ENCODE measurements around the gene TMEM167A. TPM values are rescaled to one million over a fixed set of nuclear protein-coding genes. Genes with fewer than 3 reads are reported as not detected.

Gene TMEM167A
- total RNA-seq, 1 experiment from 2014 or later: 108 TPM

DNA sequence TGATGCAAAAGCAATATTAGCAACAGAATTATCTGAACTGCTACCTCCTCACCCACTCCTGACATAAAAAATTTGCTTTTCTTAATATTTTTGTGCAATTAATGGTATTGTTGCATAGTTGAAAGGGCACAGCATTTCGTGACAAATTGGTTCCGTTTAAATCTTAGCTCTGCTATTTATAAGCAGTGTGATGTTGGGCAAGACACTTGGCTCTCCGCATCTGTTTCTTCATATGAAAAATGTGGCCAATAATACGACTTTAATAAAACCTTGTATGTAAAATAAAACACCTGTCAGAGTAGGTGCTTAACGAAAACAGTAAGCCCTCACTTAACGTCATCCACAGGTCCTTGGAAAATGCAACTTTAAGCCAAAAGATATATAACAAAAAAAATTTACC, 4.2 kb downstream of the TMEM167A start:
- H3K79me2 ChIP-seq (ENCODE audit: insufficient read depth, low read length): peaks cover 97% of the 10 kb centered on the region
- H3K27ac ChIP-seq (ENCODE audit: low read depth, low read length): no peak overlapping the region
- no peaks in the 10 kb centered on the region for H3K9me3 ChIP-seq (ENCODE audit: control insufficient read depth in 1 of 2, insufficient read depth in 1 of 2, low read depth in 1 of 2, low read length in 2 of 2)
- H3K4me3 ChIP-seq (replicated peaks in 1 of 2; ENCODE audit: low read depth in 1 of 2, low read length in 2 of 2): no peak overlapping the region
- no peak overlapping the region for H3K4me2 ChIP-seq (ENCODE audit: low read length)
- TF ChIP-seq MAX (IDR thresholded peaks at IDR 0.05) (no peak), EGR1 (IDR thresholded peaks at IDR 0.05; ENCODE audit: low read depth) (no peak), EZH2 (IDR thresholded peaks at IDR 0.05) (no peak), POLR2AphosphoS5 (IDR thresholded peaks at IDR 0.05; ENCODE audit: low read depth, low read length) (no peak), CBX3 (IDR thresholded peaks at IDR 0.05; ENCODE audit: low read depth) (no peak), ZFX (IDR thresholded peaks at IDR 0.05) (no peak), SIN3A (IDR thresholded peaks at IDR 0.05; ENCODE audit: low read depth) (no peak), CEBPB (IDR thresholded peaks at IDR 0.05; ENCODE audit: low read depth) (no peak), ELF1 (IDR thresholded peaks at IDR 0.05; ENCODE audit: borderline replicate concordance, low read depth) (no peak)
- TF ChIP-seq, protein P1, sequence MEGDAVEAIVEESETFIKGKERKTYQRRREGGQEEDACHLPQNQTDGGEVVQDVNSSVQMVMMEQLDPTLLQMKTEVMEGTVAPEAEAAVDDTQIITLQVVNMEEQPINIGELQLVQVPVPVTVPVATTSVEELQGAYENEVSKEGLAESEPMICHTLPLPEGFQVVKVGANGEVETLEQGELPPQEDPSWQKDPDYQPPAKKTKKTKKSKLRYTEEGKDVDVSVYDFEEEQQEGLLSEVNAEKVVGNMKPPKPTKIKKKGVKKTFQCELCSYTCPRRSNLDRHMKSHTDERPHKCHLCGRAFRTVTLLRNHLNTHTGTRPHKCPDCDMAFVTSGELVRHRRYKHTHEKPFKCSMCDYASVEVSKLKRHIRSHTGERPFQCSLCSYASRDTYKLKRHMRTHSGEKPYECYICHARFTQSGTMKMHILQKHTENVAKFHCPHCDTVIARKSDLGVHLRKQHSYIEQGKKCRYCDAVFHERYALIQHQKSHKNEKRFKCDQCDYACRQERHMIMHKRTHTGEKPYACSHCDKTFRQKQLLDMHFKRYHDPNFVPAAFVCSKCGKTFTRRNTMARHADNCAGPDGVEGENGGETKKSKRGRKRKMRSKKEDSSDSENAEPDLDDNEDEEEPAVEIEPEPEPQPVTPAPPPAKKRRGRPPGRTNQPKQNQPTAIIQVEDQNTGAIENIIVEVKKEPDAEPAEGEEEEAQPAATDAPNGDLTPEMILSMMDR (IDR thresholded peaks at IDR 0.05 in 2 of 3, conservative IDR thresholded peaks at IDR 0.05 in 1 of 3; ENCODE audit: borderline replicate concordance in 1 of 3, insufficient read depth in 1 of 3, low read depth in 2 of 3, low read length in 2 of 3): no peak
- intact Hi-C loops (cut with micrococcal nuclease): loop anchor here (10.0 kb wide), 1 partner anchor 718 kb away; no protein-coding TSS in a partner anchor
- CTCF ChIA-PET: no interaction called here
- H3K27me3 ChIP-seq (ENCODE audit: insufficient read depth, low read length): no peaks in the 10 kb centered on the region
- peaks cover 4 to 9% of the 10 kb centered on the region in 2 experiments; a peak in 3 of 4 replicates for H3K4me1 ChIP-seq (ENCODE audit: control insufficient read depth in 1 of 2, insufficient read depth in 2 of 2, low read length in 2 of 2)
- DNase-seq (ENCODE audit: low read depth, low spot score) (no peak), ATAC-seq (no peak)
- BruUV-seq (replicated peaks): no TSS peak
- peaks cover 21% of the 10 kb centered on the region; the same call in 1 of the 2 replicates for H4K20me1 ChIP-seq (ENCODE audit: insufficient read depth)
- H3K9ac ChIP-seq (ENCODE audit: low read length): no peak overlapping the region
- H3K36me3 ChIP-seq (ENCODE audit: control insufficient read depth in 1 of 2, insufficient read depth in 2 of 2, low read length in 2 of 2): peaks cover 3 to 4% of the 10 kb centered on the region in 2 experiments; a peak in 1 of 4 replicates
- RAD21 ChIA-PET (ENCODE audit: low non-redundant PET in 1 of 2, low total read pairs in 2 of 2, uncharacterized antibody in 2 of 2, unreplicated experiment in 2 of 2): no interaction called here
- POLR2A ChIA-PET: no interaction called here
- H2AFZ ChIP-seq (ENCODE audit: low read depth, low read length, poor library complexity, severe bottlenecking): no peak overlapping the region
- no peaks in the 10 kb centered on the region for H3K9me2 ChIP-seq (ENCODE audit: insufficient read depth)
